Thyroid gland (tissue), 4 donors: ENCODE measurements around the gene USP32. TPM values are rescaled to one million over a fixed set of nuclear protein-coding genes. Genes with fewer than 3 reads are reported as not detected.

Source experiments
- DNase-seq, 2 donors: peaks; one replicate each; pipeline ENCODE4 v3.0.0-alpha.2; 2019
- H3K27ac ChIP-seq, 3 donors: fragments of 200-600 bp; sonication (generic); 1 replicate in 2 of 3; 2 replicates in 1 of 3; pipeline ENCODE4 v1.5.1; 2016 to 2019; ENCODE audit warnings: mild to moderate bottlenecking in 1 of 3, moderate library complexity in 1 of 3
- H3K27me3 ChIP-seq: fragments of 200-600 bp; sonication (generic); one replicate; pipeline ENCODE4 v1.5.1; 2019
- H3K36me3 ChIP-seq, 2 donors: fragments of 200-600 bp; sonication (generic); one replicate each; pipeline ENCODE4 v1.5.1; 2016 to 2019
- H3K4me1 ChIP-seq, 2 donors: fragments of 200-600 bp; sonication (generic); one replicate each; pipeline ENCODE4 v1.5.1; 2017 to 2019
- H3K4me3 ChIP-seq, 3 donors: fragments of 200-600 bp; sonication (generic); replicated peaks in 1 of 3; 1 replicate in 2 of 3; 2 replicates in 1 of 3; pipeline ENCODE4 v1.5.1; 2016; ENCODE audit warnings: mild to moderate bottlenecking in 1 of 3
- H3K9me3 ChIP-seq: fragments of 200-600 bp; sonication (generic); one replicate; pipeline ENCODE4 v1.5.1; 2017
- POLR2A ChIP-seq, 2 donors: fragments of 450-650 bp; IDR thresholded peaks; one replicate each; pipeline ENCODE4 v1.6.1; 2017; ENCODE audit warnings: antibody characterized with exemption in 2 of 2, mild to moderate bottlenecking in 2 of 2, moderate library complexity in 1 of 2
- WGBS, 2 donors: methylation state at CpG; one replicate each; pipeline ENCODE4 v1.1.5; 2017; 5-methylcytosine and 5-hydroxymethylcytosine counted together
- intact Hi-C: fragments of 100-400 bp; cut with DNase I; formaldehyde crosslinking; loops from one replicate; pipeline ENCODE4 v1.15.1; 2023
- total RNA-seq, 4 donors: library from RNA; depleted of rRNA; stranded (reverse); fragments of >200 nt; gene quantifications; one replicate each; pipeline ENCODE4 v1.2.3, GENCODE V29; 2016
- TF ChIP-seq, protein P1 (sequence below), 6 experiments: fragments of 200-600 bp in 3 of 6; fragments of 450-650 bp in 3 of 6; sonication (generic) in 3 of 6; IDR thresholded peaks; one replicate each; pipeline ENCODE4 v1.5.1; 2016 to 2019; ENCODE audit warnings: antibody characterized with exemption in 6 of 6, mild to moderate bottlenecking in 2 of 6, inconsistent platforms in 1 of 6, moderate library complexity in 1 of 6

USP32 gene
- total RNA-seq, 4 donors from 2014 or later, result 49.9 to 76.5 (median 65.0) TPM

DNA sequence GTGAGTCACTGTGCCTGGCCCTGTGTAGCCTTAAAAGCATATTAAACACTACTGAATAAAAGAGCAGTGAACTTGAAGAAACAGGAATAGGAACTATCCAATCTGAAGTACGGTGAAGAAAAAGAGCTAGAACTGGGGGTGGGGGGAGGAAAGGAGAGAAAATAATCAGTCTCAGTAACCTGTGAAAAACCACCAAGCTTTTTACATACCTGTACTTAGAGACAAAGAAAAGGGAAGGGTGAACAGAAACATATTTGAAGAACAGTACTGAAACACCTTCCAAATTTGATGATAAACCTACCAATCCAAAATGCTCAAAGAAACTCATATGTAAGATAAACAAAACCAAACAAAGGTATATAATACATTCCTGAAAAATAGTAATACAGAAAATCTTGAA, 77.5 kb downstream of the USP32 start:
- Histone ChIP-seq H3K27me3 (no peaks in the 10 kb centered on the region), H3K27ac (no peak overlapping the region), H3K36me3 (no peaks in the 10 kb centered on the region), H3K4me3 (no peak overlapping the region), H3K4me1 (peaks cover 0 to 3% of the 10 kb centered on the region in 2 donors), H3K9me3 (no peaks in the 10 kb centered on the region)
- TF ChIP-seq, protein P1, sequence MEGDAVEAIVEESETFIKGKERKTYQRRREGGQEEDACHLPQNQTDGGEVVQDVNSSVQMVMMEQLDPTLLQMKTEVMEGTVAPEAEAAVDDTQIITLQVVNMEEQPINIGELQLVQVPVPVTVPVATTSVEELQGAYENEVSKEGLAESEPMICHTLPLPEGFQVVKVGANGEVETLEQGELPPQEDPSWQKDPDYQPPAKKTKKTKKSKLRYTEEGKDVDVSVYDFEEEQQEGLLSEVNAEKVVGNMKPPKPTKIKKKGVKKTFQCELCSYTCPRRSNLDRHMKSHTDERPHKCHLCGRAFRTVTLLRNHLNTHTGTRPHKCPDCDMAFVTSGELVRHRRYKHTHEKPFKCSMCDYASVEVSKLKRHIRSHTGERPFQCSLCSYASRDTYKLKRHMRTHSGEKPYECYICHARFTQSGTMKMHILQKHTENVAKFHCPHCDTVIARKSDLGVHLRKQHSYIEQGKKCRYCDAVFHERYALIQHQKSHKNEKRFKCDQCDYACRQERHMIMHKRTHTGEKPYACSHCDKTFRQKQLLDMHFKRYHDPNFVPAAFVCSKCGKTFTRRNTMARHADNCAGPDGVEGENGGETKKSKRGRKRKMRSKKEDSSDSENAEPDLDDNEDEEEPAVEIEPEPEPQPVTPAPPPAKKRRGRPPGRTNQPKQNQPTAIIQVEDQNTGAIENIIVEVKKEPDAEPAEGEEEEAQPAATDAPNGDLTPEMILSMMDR (IDR thresholded peaks at IDR 0.05), result no peak
- no peak for TF ChIP-seq POLR2A (IDR thresholded peaks at IDR 0.05)
- intact Hi-C loops, result no loop called here
- DNase-seq, result no peak
- 89 to 90% methylated on average over 1 of the region's 1 CpG for WGBS, 2 donors

DNA sequence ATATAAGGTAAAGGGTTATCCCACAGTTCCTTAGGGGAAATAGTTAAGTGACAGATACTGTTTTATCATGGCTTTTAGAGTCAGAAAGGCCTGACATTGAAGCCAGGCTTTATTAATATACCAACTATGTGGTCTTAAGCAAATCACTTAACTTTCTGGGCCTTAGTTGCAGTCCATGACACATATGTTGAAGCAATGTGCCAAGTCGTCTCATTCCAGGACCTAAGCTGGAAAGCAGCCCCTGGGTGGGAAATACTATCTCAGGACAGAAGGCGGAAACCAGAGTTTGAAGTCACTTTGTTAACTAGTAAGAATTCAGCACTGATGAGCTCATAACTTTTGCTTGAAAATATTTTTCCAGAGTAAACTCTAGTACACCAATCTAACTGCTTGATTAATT, 80.0 kb downstream of the USP32 start:
- Histone ChIP-seq H3K4me1 (peaks cover 0 to 3% of the 10 kb centered on the region in 2 donors), H3K36me3 (no peaks in the 10 kb centered on the region), H3K4me3 (no peak overlapping the region), H3K27ac (no peak overlapping the region), H3K27me3 (no peaks in the 10 kb centered on the region), H3K9me3 (no peaks in the 10 kb centered on the region)
- TF ChIP-seq, protein P1 (IDR thresholded peaks at IDR 0.05), result no peak
- no peak for TF ChIP-seq POLR2A (IDR thresholded peaks at IDR 0.05)
- intact Hi-C loops, result no loop called here
- WGBS, 2 donors, result 85 to 94% methylated on average over 2 of the region's 2 CpGs
- DNase-seq, result no peak

DNA sequence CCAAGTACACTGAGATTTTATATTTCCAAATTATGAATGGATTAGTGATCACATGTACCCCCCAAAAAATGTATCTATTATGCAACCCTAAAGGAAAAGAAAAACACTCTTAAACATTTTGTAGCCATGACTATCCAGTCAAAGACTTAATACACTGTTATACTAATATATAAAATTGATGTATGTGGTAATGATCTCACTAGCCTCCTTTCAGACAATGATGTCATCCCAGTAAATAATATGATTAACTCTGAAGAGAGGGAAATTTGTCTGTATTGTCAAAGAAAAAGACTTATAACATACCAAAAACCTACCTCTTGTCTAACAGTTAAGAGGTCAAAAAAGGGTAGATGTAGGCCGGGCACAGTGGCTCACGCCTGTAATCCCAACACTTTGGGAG, 80.7 kb downstream of the USP32 start:
- Histone ChIP-seq H3K36me3 (no peaks in the 10 kb centered on the region), H3K4me3 (no peak overlapping the region), H3K27me3 (no peaks in the 10 kb centered on the region), H3K4me1 (peaks cover 0 to 3% of the 10 kb centered on the region in 2 donors), H3K27ac (no peak overlapping the region), H3K9me3 (no peaks in the 10 kb centered on the region)
- DNase-seq, result no peak
- WGBS, 2 donors, result 96 to 100% methylated on average over 2 of the region's 2 CpGs
- intact Hi-C loops, result no loop called here
- TF ChIP-seq, protein P1 (IDR thresholded peaks at IDR 0.05), result no peak
- no peak for TF ChIP-seq POLR2A (IDR thresholded peaks at IDR 0.05)

DNA sequence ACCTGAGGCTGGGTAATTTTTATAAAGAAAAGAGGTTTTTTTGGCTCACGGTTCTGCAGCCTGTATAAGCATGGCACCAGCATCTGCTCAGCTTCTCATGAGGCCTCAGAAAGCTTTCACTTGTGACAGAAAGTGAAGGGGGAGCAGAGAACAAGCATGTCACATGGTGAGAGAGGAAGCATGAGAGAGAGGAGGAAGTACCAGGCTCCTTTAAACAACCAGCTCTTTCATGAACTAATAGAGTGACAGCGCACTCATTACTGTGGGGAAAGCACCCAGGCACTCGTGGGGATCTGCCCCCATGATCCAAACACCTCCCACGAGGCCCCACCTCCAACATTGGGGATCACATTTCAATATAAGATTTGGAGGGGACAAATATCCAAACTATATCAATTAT, 86.8 kb downstream of the USP32 start:
- Histone ChIP-seq H3K36me3 (no peaks in the 10 kb centered on the region), H3K4me3 (no peak overlapping the region), H3K27ac (no peak overlapping the region), H3K27me3 (no peaks in the 10 kb centered on the region), H3K4me1 (no peaks in the 10 kb centered on the region), H3K9me3 (no peaks in the 10 kb centered on the region)
- no peak for DNase-seq
- intact Hi-C loops, result no loop called here
- 72 to 76% methylated on average over 4 of the region's 4 CpGs for WGBS, 2 donors
- no peak for TF ChIP-seq POLR2A (IDR thresholded peaks at IDR 0.05)
- TF ChIP-seq, protein P1 (IDR thresholded peaks at IDR 0.05), result no peak

DNA sequence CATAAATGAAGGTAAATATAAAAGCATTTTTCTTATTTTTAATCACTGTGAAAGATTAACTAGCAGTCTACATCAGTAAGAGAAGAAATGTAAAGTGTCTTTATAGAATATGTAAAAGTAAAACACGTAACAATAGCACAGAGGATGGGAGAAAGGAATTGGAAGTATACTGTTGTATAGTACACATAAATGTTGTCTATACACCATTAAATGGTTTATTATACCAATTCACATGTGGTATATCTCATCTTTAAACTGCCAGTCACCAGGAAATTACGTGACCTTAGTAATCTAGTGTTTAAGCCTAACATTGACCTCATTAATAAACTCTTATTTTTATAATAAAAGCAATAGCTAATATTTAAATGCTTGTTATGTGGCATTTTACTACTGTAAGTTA, 87.4 kb downstream of the USP32 start:
- Histone ChIP-seq H3K9me3 (no peaks in the 10 kb centered on the region), H3K4me3 (no peak overlapping the region), H3K36me3 (no peaks in the 10 kb centered on the region), H3K27me3 (no peaks in the 10 kb centered on the region), H3K4me1 (no peaks in the 10 kb centered on the region), H3K27ac (no peak overlapping the region)
- 96 to 98% methylated on average over 2 of the region's 2 CpGs for WGBS, 2 donors
- TF ChIP-seq, protein P1 (IDR thresholded peaks at IDR 0.05), result no peak
- TF ChIP-seq POLR2A (IDR thresholded peaks at IDR 0.05), result no peak
- intact Hi-C loops, result no loop called here
- DNase-seq, result no peak
